ENCODE data around the gene HDC. TPM values are rescaled to one million over a fixed set of nuclear protein-coding genes. Genes with fewer than 3 reads are reported as not detected.

Gene HDC
- total and polyA plus RNA-seq, 2 of the 13 experiments (the other 11 are each of a cell fraction or from before 2014, with no cell fraction given) = not detected

GRCh38 chr15:50302581-50302980, 37.1 kb upstream of the HDC start:
- CTCF ChIA-PET (ENCODE audit: low intra/inter-chr PET ratio, low total read pairs) = no interaction called here
- 96% methylated on average over 1 of the region's 1 CpG for WGBS (ENCODE audit: low lambda C conversion rate)
- TF ChIP-seq PBX3 (CRISPR knock-in tag; IDR thresholded peaks at IDR 0.05; ENCODE audit: borderline replicate concordance) (no peak), ZNF572 (CRISPR knock-in tag; IDR thresholded peaks at IDR 0.05) (no peak), ZNF350 (CRISPR knock-in tag; IDR thresholded peaks at IDR 0.05; ENCODE audit: borderline replicate concordance, low read depth) (no peak), ZNF331 (CRISPR knock-in tag; IDR thresholded peaks at IDR 0.05) (no peak), TFE3 (CRISPR knock-in tag; IDR thresholded peaks at IDR 0.05) (no peak), ZNF614 (CRISPR knock-in tag; IDR thresholded peaks at IDR 0.05; ENCODE audit: borderline replicate concordance) (no peak), HOXA5 (CRISPR knock-in tag; IDR thresholded peaks at IDR 0.05) (no peak), THAP9 (CRISPR knock-in tag; IDR thresholded peaks at IDR 0.05; ENCODE audit: borderline replicate concordance) (no peak), ZNF777 (CRISPR knock-in tag; IDR thresholded peaks at IDR 0.05) (no peak), ZIK1 (CRISPR knock-in tag; IDR thresholded peaks at IDR 0.05; ENCODE audit: borderline replicate concordance, low read depth) (no peak), POLR2G (IDR thresholded peaks at IDR 0.05; ENCODE audit: low read depth, low read length) (no peak), ZNF766 (CRISPR knock-in tag; IDR thresholded peaks at IDR 0.05; ENCODE audit: borderline replicate concordance) (no peak), PREB (CRISPR knock-in tag; IDR thresholded peaks at IDR 0.05) (no peak), GLMP (CRISPR knock-in tag; IDR thresholded peaks at IDR 0.05; ENCODE audit: borderline replicate concordance) (no peak)
- no peaks in the 10 kb centered on the region for H4K20me1 ChIP-seq (ENCODE audit: insufficient read depth, low read length)
- H2AFZ ChIP-seq (ENCODE audit: low read length) = no peak overlapping the region
- no peak overlapping the region for H3K4me3 ChIP-seq (replicated peaks in 1 of 3; ENCODE audit: insufficient read depth in 1 of 3, low read depth in 2 of 3, low read length in 3 of 3)
- in situ Hi-C loops (cut with HindIII; ENCODE audit: extremely low pct_ligation_motif_present, low pct_unique_long_range_greater_than_20kb) (no loop called here), intact Hi-C loops (cut with micrococcal nuclease; ENCODE audit: unreplicated experiment) (no loop called here)
- no peaks in the 10 kb centered on the region for H3K9me3 ChIP-seq (ENCODE audit: low read length)
- no peaks in the 10 kb centered on the region for H3K79me2 ChIP-seq (ENCODE audit: insufficient read depth, low read length)
- DNase-seq (ENCODE audit: low spot score) = no peak
- no peak for FAIRE-seq
- H3K9ac ChIP-seq (ENCODE audit: insufficient read depth, low read depth, low read length) = no peak overlapping the region
- no peaks in the 10 kb centered on the region for H3K27me3 ChIP-seq (ENCODE audit: control insufficient read depth in 1 of 2, insufficient read depth in 2 of 2, low read length in 2 of 2)
- peaks cover 9 to 50% of the 10 kb centered on the region in 2 experiments; a peak in 4 of 5 replicates for H3K36me3 ChIP-seq (replicated peaks in 1 of 2; ENCODE audit: control insufficient read depth in 1 of 2, insufficient read depth in 2 of 2, low read length in 2 of 2)
- no peaks in the 10 kb centered on the region for H3K4me1 ChIP-seq (ENCODE audit: insufficient read depth, low read length)
- H3K4me2 ChIP-seq (ENCODE audit: low read depth, low read length) = no peak overlapping the region
- BruUV-seq (replicated peaks) = no TSS peak
- POLR2A ChIA-PET = no interaction called here
- ATAC-seq = no peak
- H3K27ac ChIP-seq (ENCODE audit: extremely low read length, insufficient read depth, low read length) = no peak overlapping the region
